Hepatocyte (in vitro differentiated cells): ENCODE data around the gene RBM6. TPM values are rescaled to one million over a fixed set of nuclear protein-coding genes. Genes with fewer than 3 reads are reported as not detected.

Source experiments
- DNase-seq: peaks from one replicate; pipeline ENCODE4 v3.0.0-alpha.2; 2016; ENCODE audit warnings: low spot score
- H2AFZ ChIP-seq: fragments of 200-600 bp; sonication (generic); 2 replicates; pipeline ENCODE4 v1.6.0; 2016; ENCODE audit warnings: antibody characterized with exemption, mild to moderate bottlenecking
- H3K27ac ChIP-seq: fragments of 200-600 bp; sonication (generic); 2 replicates; pipeline ENCODE4 v1.5.1; 2016; ENCODE audit warnings: mild to moderate bottlenecking
- H3K27me3 ChIP-seq: fragments of 200-600 bp; sonication (generic); 2 replicates; pipeline ENCODE4 v1.6.1; 2016
- H3K36me3 ChIP-seq: fragments of 200-600 bp; sonication (generic); replicated peaks from 2 replicates; pipeline ENCODE4 v1.5.1; 2016; ENCODE audit warnings: low read depth; ENCODE audit not compliant: insufficient read depth
- H3K4me1 ChIP-seq: fragments of 200-600 bp; sonication (generic); 2 replicates; pipeline ENCODE4 v1.5.1; 2016; ENCODE audit warnings: mild to moderate bottlenecking, moderate library complexity; ENCODE audit not compliant: insufficient read depth
- H3K4me2 ChIP-seq: fragments of 200-600 bp; sonication (generic); 2 replicates; pipeline ENCODE4 v1.6.0; 2016
- H3K4me3 ChIP-seq: fragments of 200-600 bp; sonication (generic); 2 replicates; pipeline ENCODE4 v1.5.1; 2016; ENCODE audit warnings: mild to moderate bottlenecking
- H3K79me2 ChIP-seq: fragments of 200-600 bp; sonication (generic); 2 replicates; pipeline ENCODE4 v1.6.0; 2017; ENCODE audit warnings: mild to moderate bottlenecking
- H3K9me2 ChIP-seq: fragments of 200-600 bp; sonication (generic); replicated peaks from 2 replicates; pipeline ENCODE4 v1.6.0; 2017; ENCODE audit warnings: mild to moderate bottlenecking; ENCODE audit not compliant: insufficient read depth
- H3K9me3 ChIP-seq: fragments of 200-600 bp; sonication (generic); 2 replicates; pipeline ENCODE4 v1.5.1; 2016; ENCODE audit warnings: low read depth, mild to moderate bottlenecking
- H4K20me1 ChIP-seq: fragments of 200-600 bp; sonication (generic); 2 replicates; pipeline ENCODE4 v1.6.0; 2016; ENCODE audit warnings: mild to moderate bottlenecking; ENCODE audit not compliant: insufficient read depth, poor library complexity, severe bottlenecking
- EZH2 ChIP-seq: fragments of 200-600 bp; sonication (generic); IDR thresholded peaks from 2 replicates; pipeline ENCODE4 v1.6.1; 2016; ENCODE audit warnings: antibody characterized with exemption, mild to moderate bottlenecking, borderline replicate concordance
- EZH2phosphoT487 ChIP-seq: fragments of 200-600 bp; sonication (generic); IDR thresholded peaks from one replicate; pipeline ENCODE4 v1.6.1; 2018; ENCODE audit warnings: antibody characterized with exemption, mild to moderate bottlenecking, low read depth, moderate library complexity; ENCODE audit not compliant: unreplicated experiment, severe bottlenecking
- WGBS: methylation state at CpG from one replicate; pipeline ENCODE4 v1.1.6; 2016; ENCODE audit warnings: low lambda C conversion rate; ENCODE audit errors: missing lambda C conversion rate; 5-methylcytosine and 5-hydroxymethylcytosine counted together
- polyA plus RNA-seq: library from polyadenylated mRNA; unstranded; fragments of >200 nt; fragmentation: Nextera tagmentation; extraction: Ambion mirVana; gene quantifications from 2 replicates; pipeline ENCODE4 v1.2.1, GENCODE V29; 2016
- total RNA-seq: library from RNA; depleted of rRNA; stranded (reverse); fragments of >200 nt; gene quantifications from 2 replicates; pipeline ENCODE4 v1.2.3, GENCODE V29; 2014
- TF ChIP-seq, protein P1 (sequence below): fragments of 200-600 bp; sonication (generic); IDR thresholded peaks from 2 replicates; pipeline ENCODE4 v1.5.1; 2016; ENCODE audit warnings: antibody characterized with exemption, mild to moderate bottlenecking; ENCODE audit not compliant: poor library complexity

Gene RBM6
- total and polyA plus RNA-seq, 2 experiments from 2014 or later, result 47.2 to 69.0 TPM

DNA sequence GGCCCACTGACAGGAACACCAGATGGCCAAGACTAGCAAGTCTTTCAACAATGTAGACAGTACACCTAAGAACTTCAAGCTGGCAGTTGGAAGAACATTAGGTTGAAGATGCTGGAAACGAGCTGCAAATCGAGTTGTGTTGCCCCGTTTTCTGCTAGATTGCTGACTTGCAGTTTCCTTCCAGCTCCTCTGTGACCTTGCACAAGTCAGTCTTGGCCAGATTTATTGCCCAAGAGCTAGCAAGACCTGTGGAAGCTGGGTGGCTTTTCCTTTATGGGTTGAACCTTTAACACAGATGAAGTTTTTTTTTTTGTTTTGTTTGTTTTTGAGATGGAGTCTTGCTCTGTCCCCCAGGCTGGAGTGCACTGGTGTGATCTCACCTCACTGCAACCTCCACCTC, 2.9 kb upstream of the RBM6 start:
- no peak overlapping the region for H2AFZ ChIP-seq
- H3K4me3 ChIP-seq, result no peak overlapping the region
- no peak overlapping the region for H3K4me2 ChIP-seq
- TF ChIP-seq EZH2phosphoT487, result no peak
- TF ChIP-seq EZH2, result no peak
- TF ChIP-seq, protein P1, sequence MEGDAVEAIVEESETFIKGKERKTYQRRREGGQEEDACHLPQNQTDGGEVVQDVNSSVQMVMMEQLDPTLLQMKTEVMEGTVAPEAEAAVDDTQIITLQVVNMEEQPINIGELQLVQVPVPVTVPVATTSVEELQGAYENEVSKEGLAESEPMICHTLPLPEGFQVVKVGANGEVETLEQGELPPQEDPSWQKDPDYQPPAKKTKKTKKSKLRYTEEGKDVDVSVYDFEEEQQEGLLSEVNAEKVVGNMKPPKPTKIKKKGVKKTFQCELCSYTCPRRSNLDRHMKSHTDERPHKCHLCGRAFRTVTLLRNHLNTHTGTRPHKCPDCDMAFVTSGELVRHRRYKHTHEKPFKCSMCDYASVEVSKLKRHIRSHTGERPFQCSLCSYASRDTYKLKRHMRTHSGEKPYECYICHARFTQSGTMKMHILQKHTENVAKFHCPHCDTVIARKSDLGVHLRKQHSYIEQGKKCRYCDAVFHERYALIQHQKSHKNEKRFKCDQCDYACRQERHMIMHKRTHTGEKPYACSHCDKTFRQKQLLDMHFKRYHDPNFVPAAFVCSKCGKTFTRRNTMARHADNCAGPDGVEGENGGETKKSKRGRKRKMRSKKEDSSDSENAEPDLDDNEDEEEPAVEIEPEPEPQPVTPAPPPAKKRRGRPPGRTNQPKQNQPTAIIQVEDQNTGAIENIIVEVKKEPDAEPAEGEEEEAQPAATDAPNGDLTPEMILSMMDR, result no peak
- 68% methylated on average over 3 of the region's 3 CpGs for WGBS
- peaks cover 5% of the 10 kb centered on the region for H3K4me1 ChIP-seq
- H3K27me3 ChIP-seq, result no peaks in the 10 kb centered on the region
- peaks cover 17% of the 10 kb centered on the region for H3K79me2 ChIP-seq
- no peaks in the 10 kb centered on the region for H3K9me3 ChIP-seq
- DNase-seq, result peak; percentile 51
- H3K27ac ChIP-seq, result no peak overlapping the region
- peaks cover 17% of the 10 kb centered on the region for H4K20me1 ChIP-seq
- H3K9me2 ChIP-seq, result no peaks in the 10 kb centered on the region
- H3K36me3 ChIP-seq, result no peaks in the 10 kb centered on the region

DNA sequence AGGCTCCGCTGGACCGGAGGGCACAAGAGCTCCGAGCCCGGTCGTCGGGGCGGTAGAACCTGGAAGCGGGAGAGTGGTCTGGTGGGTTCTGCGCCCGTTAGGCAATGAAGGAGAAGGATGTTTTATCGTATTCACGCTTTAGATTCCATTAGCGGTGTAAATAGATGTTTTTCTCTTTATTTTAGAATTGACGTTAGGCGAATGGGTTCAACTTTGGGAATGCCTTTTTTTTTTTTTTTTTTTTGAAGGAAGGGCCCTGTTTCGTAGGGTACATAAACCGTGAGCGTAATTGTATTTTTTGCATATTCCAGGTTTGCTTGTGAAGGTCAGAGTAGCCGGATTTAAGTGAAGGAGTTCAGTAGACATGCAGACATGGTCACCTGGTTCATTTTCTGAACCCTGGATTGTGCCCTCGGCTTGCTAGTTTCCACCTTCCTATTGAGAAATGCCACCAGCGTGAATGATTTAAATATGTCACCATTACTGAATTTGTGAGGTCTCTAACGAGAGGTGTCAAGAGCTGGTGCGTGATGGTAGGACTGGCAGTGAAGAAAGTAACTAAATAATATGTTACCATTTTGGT, 808 bp downstream of the RBM6 start:
- Histone ChIP-seq H4K20me1 (peaks cover 52% of the 10 kb centered on the region), H3K4me2 (peak overlapping the region; percentile 96), H2AFZ (peak overlapping the region; percentile 75), H3K9me3 (no peaks in the 10 kb centered on the region), H3K27ac (peak overlapping the region; percentile 95), H3K4me1 (peaks cover 5% of the 10 kb centered on the region), H3K27me3 (no peaks in the 10 kb centered on the region), H3K4me3 (peak overlapping the region; percentile 65), H3K79me2 (peaks cover 54% of the 10 kb centered on the region), H3K36me3 (no peaks in the 10 kb centered on the region), H3K9me2 (no peaks in the 10 kb centered on the region)
- DNase-seq, result peak; percentile 10
- no peak for TF ChIP-seq EZH2phosphoT487
- TF ChIP-seq, protein P1, result no peak
- TF ChIP-seq EZH2, result no peak
- WGBS, result 12% methylated on average over 23 of the region's 23 CpGs

DNA sequence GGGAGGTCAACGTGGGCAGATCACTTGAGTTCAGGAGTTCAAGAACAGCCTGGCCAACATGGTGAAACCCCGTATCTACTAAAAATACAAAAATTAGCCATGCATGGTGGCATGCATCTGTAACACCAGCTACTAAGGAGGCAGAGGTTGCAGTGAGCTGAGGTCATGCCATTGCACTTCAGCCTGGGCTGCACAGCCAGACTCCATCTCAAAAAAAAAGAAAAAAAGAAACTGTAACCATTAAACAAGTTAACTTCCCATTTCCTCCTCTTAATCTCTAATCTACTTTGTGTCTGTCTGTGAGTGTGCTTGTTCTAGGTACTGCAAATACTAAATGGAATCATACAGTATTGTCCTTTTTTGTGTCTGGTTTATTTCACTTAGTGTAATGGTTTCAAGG, 2.7 kb downstream of the RBM6 start:
- no peak overlapping the region for H3K27ac ChIP-seq

More for the DNA sequence above, 2.7 kb downstream of the RBM6 start:
- no peak overlapping the region for H3K4me2 ChIP-seq
- no peaks in the 10 kb centered on the region for H3K27me3 ChIP-seq
- no peak for DNase-seq
- peaks cover 5% of the 10 kb centered on the region for H3K4me1 ChIP-seq
- H3K9me3 ChIP-seq, result no peaks in the 10 kb centered on the region
- H4K20me1 ChIP-seq, result peaks cover 67% of the 10 kb centered on the region
- H3K79me2 ChIP-seq, result peaks cover 73% of the 10 kb centered on the region
- 93% methylated on average over 2 of the region's 2 CpGs for WGBS
- no peak overlapping the region for H3K4me3 ChIP-seq
- no peaks in the 10 kb centered on the region for H3K9me2 ChIP-seq
- no peaks in the 10 kb centered on the region for H3K36me3 ChIP-seq
- TF ChIP-seq EZH2, result no peak
- TF ChIP-seq, protein P1, result no peak
- TF ChIP-seq EZH2phosphoT487, result no peak
- no peak overlapping the region for H2AFZ ChIP-seq
